NCI-H1092 (cell line): ENCODE results near the gene OSBPL2.
A peak's percentile ranks its signal among the peaks of the same experiment; 100 is the strongest.

Experiments
- DNase-seq: peaks from one replicate; lab custom pipeline; 2025; lab: John Stamatoyannopoulos, UW

The OSBPL2 gene

DNA sequence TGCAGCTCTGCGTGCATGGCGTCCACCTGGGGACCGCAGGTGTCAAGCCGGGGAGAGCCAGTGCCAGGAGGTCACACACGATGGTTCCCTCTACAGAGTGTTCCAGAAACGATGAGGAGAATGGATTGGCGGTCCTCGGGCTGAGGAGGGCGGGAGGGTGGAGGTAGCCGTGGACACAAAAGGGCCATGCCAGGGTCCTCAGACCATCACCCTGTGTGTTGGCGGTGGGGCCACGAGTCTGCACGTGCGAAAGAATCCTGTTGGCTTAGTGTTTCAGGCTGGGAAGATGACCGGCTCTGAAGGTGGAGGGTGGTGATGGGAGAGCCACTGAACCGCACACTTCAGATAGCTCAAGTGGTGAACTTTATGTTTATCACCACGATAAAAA lies 31.9 kb upstream of the OSBPL2 start:
- DNase-seq: no peak

DNA sequence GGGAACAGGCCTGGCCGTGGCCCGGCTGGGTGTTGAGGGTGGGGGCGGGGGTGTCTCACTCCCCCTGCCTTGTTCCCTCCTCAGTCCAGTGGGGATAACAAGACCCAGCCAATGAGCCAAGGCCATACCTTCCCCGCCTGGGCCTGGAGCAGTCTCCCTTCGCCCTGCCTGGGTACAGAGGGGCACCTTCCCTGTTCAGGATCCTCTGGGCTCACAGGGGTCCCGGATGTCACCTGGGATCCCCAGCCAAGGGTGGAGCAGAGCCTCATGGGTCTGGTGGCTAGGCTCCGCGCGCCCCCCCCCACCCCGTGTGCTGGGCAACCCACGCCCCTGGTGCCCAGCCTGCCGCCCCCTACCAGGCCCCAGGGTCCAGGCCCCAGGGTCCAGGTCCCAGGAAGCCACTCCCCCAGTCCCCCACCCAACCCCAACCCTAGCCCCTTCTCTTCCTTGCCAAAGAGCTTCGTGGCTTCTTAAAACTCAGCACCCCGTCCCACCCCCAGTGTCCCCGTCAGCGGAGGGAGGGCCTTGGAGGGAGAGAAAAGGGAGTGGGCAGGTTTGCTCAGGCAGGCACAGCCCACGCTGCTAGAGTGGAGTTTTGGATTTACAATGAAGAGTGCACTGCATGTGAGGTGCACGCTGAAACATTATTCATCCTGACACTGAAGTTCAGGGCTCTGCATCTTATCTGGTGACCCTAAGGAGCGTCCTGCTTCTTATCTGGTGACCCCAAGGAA lies 30.1 kb upstream of the OSBPL2 start:
- no peak for DNase-seq

DNA sequence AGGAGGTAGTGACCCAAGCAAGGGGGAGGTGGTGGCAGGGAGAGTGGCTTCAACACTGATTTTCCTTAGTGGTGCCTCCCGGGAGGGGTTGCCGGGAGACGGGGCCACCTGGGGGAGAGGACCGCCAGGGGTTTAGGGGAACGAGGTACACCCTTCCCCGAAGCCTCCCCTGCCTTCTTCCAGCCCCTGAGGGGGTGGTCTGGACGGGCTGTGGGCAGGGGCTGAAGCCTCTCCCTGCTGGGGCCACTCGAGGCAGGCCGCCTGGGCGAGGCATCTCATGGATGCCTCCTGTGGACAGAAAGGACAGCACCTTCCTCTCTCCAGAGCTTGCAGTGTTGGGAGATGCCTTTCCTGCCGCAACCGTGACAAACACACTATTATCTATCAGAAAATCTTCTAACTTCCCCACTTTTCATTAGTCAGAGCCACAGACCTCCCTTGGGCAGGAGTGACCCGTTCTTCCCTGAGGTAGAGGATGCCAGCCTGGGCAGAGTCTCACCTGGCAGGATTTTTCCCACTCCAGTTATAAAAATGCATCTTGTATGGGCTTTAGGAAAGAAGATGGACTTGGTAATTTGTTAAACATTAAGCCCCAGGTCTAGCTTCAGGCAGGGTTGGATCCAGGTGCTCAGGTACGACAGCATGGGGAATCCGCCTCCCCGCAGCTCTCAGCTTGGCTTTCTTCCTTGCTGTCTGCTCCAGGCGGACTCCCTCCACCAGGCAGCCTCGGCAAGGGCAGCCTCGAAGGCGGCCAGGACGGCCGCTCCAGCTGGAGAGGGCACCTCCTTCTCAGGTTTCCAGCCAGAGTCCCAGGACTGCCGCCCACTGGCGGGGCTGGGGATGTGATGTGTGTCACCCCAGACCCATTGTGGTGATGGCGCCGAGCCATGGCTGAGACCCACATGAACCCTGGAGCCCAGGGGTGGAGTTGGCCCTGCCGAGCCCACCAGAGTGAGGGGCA lies 29.2 kb upstream of the OSBPL2 start:
- DNase-seq: no peak

DNA sequence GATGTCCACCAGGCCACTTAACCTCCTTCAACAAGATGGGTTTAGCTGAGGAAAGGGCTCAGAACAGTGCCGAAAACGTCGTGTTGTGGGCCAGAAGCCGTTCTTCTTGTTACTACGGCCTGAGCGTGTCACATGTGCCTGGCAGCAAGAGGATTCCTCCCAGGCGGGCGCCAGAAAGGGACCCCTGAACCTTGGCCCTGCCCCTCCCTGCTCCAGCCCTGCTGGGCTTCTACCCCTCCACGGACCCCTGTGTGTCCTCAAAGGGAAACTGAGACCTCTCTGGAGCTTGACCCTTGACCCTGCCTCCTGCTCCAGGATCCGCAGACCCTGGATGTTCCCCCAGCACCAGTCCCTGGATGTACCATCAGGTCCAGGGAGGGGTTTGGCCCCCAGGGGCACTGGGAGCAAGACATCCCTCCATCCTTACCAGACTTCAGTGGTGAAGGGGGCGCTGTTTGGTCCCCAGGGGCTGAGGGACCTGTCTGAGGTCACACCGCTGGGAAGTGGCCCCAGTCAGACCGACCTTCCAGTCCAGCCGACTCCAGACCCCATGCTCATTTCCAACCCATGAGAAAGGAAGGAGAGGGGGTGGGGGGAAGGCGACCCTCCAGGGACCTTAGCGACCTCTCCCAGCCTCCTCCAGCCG lies 28.3 kb upstream of the OSBPL2 start:
- no peak for DNase-seq

DNA sequence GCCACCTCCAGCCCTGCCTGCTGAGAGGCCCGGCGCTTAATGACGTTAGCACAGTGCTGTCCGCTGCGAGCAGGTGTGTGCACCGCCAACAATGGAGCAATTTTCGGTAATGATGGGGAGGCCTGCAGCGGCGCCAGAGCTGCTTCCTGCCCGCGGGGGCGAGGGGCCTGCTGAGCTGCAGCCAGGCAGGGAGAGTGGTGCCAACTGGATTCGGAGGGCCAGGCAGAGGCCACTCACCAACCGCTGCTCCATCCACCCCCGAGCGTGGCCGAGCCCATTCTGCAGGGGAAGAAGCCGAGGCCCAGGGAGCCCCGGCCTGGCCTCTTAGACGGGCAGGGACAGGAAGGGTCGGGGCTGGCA lies 27.8 kb upstream of the OSBPL2 start:
- peak; percentile 82 for DNase-seq

DNA sequence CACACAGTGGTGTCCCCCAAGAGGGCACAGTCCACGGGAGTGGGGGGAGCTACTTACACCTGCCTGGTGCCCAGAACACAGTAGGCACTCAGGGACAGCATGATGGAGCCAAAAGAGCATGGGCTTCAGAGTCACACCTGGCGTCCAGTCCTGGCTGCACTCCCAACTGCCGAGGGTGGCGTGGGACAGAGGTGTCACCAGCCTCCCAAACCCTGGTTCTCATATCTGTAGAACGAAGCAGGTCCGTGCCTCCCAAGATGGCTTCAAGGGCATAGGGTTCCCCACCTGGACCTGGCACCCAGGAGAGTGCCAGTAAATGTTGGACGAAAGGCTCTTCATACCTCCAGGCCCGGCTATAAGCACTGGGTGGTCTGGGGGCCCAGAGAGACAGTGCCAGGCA lies 27.1 kb upstream of the OSBPL2 start:
- DNase-seq: no peak

DNA sequence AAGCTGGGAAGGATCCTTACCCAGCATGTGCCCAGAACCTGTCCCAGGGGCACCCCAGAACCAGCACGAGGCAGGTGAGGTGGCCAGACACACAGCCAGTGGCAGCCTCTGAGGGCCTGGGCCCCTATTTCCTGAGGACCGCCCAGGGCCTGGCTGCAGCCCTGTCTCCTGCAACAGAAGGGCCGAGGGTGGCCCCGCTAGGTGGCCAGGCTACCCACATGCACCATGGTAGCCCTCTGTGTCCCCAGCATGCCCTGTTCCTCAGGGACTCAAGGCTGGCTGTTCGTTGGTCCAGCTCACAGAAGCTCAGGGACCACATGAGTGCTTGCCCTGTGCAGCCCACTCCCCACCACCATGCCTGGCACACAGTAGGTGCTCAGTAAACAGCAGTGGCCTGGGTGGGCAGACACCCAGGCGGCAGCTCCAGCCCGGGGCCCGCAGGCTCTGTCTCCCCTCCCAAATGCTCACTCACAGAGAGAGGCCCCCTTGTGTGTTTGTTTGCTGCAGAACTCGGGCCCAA lies 26.5 kb upstream of the OSBPL2 start:
- DNase-seq: no peak

DNA sequence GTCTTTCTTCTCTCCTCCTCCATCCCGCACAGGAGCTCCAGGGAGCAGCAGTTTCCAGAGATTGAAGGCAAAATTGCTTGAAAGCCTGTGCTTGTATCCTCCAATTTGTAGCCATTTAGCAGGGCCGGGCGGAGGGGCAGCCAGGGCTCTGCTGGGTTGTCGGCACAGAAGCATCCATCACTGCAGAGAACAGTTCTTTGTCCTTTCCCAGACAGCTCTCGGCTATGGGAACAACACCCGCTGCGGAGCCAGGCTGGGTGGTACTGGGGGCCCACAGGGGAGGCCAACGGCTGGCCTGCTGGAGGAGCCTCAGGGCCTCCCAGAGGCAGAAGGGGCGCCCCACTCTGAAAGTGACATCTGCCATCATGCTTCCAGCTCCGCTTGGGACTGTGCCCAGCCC lies 26.0 kb upstream of the OSBPL2 start:
- DNase-seq: no peak

DNA sequence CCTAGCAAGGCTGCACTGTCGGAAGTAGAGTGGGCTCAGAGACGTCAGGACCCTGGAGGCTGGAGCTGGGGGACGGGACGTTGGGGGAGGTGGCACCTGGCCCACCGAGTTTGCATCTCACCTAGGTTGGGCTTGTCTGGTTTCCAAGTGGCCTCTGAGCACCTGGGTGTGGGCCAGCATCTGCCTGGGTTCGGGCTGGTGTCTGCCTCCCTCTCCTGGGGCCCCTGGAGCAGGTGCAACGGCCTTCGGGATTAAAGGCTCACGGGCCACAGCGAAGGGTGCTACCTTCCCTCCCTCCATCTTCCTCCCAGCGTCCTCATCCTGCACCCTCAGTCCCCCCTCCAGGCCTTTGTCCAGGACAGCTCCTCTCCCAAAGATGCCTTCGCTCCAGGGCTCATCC lies 24.3 kb upstream of the OSBPL2 start:
- no peak for DNase-seq

DNA sequence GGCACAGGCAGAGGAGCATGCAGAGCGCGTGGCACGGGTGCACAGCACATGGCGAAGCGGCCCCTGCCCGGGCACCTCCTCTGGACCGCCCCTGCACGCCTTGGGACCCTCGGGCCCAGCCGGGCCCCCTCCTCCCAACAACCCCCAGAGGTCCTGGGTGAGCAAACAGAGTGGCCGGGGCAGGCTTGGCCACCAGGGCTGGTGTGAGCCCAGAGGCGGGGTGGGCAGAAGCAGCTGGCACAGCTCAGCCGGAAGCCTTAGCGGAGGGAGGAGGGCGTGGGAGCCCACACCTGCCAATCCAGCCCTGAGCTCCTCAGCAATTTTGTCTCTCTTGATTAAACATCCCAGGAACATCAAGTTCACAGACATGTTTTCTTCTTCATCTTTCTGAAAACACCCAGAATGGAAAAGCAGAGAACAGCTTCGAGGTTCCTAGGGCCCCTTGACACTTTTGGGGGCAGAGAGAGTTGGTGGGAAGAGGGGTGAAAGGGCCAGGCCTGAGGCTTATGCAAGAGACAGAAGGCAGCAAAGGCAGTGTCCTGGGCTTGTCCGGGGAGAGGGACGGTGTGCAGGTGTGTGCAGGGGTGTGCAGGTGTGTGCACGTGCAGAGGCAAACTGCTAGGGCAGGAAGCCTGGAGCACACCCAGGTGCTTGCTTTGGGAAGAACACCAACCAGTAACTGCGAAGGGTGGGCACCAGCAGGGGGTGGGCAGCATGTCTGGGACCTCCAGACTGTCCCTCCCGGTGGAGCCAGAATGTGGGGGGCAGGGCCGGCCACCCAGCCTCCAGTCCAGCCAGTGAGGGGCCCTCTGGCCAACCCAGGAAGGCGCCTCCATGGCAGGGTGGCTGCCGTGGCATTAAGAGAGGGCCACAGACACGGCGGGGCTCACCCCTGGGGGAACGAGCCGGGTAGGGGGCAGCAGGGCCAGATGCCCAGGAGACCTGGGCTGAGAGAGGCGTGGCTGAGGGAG lies 23.0 kb upstream of the OSBPL2 start:
- DNase-seq: no peak

DNA sequence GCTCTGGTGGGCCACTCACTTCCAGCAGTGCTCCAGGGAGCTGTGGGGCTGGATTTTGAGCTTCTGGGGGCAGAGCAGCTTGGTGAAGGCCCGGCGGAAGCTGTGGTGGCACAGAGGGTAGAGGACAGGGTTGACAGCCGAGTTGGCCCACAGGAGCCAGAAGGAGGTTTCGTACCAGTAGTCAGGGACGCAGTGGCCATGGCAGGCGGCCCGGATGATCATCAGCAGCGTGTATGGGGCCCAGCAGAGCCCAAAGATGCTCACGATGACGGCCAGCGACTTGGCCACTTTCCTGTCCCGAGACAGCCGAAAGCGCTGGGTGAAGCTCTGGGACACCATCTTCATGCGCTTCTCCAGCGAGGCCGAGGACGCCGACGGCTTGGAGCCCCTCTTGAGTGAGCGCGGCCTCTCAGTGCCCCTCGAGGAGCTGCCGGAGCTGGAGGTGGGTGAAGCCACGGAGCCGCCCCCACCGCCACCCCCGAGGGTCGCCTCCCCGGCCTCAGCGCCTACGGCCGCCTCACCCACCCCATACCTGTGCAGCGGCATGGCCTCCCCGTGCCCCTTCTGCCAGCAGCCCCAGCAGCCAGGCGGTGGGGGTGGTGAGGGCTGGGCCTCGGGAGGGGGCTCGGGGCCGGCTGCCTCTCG lies 22.2 kb upstream of the OSBPL2 start:
- DNase-seq: no peak

DNA sequence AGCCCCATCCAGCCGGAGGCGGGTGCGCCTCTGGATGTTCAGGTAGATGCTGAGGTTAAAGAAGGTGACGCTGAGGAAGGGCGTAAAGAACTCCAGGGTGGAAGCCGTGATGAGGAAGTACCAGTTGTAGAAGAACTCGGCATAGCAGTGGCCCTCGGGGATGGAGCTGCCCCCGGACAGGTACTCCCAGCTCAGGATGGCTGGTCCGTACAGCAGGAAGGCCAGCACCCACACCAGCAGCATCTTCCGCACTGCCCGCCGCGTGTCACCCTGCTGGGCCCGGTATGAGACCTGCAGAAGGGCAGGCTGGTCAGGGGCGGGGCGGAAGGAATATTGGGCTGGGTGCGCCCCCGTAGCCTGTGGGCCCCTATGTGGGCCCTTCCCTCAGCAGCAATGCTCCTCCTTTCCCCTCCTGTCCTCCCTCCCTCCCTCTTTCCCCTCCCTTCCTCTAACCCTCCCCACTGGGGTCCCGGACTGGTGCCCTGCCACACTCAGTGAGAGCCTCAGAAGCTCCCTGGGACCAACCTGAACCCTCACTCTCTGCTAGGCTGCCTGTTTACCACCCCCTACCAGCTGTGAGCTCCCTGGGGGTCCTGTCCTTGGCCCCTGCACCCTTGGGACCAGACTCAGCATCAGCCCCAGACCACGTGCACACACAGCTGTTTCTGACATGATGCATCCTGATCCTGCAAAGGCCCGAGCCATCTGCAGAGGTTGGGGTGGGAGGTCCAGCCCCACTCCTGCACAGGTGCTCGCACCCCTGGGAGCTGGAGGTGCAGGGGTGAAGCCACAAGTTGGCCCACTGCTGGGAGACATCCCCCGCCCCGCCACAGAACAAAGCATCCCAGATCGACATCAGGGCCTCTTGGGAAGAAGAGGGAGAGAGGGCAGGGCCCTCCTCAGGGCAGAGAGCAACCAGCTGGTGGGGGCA lies 21.4 kb upstream of the OSBPL2 start:
- no peak for DNase-seq

DNA sequence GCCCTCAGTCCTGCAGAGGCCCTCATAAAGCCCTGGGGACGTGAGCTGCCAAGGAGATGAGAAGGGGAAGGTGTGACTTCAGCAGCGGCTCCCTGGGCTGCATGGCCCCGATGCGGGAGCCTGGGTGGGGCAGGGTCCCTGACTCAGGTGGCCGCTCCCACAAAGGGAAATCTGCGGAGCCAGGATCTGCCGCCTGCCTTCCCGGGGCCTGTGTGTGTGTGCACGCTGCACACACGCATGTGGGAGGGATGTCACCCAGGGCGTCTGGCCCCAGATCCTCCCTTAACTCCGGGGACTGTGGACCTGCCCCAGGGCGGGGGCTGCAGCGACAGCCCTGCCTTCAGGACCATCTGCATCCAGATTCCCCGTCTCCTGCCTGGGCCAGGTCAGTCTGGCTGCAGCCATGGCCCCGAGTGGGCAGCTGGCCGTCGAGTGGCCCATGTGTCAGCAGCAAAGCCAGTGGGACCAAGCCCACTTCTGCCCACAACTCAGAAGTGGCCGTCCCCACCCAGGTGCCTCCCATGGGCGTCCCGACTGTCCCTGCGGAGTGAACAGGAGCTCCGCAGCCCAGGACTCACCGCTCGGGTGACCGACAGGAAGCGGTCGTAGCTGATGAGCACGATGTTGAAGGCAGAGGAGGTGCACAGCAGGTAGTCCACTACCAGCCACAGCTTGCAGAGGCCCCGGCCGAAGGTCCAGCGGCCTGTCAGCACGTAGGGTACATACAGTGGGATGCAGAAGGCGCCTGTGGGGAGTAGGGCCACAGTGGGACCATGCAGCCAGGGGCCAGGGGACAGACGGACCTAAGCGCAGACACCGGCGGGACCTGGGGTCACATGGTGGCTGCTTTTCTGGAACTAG lies 20.2 kb upstream of the OSBPL2 start:
- DNase-seq: no peak

DNA sequence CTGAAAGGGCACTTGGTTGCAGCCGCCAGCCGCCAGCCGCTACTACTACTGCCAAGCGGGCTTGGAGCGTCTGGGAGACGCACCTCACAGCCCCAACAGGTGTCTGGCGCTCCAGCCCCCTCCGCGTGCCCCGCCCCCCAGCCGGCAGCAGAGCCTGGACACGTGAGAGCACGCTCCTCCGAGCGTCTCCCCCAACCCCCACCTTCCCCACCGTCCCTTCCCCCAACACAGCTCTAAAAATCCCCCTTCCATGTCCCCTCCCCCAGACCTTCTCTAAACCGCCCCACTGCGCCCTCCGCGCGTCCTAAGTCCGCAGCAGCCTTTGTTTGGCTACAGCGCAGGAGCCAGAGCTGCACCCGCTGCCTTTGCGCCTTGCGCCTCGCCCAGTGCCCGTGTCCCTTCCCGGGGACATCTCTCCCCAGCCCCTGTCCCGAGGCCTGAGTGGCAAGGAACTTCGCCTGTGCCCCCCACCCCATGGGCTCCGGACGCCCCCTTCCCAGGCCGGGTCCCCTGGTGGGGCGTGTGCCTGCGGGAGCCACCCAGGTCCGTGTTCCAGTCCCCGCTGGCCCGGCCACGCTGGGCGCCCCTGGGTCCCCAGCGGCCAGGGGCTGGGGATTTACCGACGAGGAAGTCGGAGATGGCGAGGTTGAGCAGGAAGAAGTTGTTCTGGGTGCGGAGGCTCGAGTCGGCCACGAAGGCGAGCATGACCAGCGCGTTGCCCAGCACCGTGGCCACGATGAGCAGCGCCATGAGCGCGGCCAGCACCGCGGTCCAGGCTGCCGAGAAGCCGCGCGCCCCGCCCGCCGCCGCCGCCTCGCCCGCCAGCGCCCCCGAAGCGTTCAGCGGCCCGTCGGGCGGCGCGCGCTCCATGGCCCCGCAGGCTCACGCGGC lies 19.0 kb upstream of the OSBPL2 start:
- DNase-seq: no peak

DNA sequence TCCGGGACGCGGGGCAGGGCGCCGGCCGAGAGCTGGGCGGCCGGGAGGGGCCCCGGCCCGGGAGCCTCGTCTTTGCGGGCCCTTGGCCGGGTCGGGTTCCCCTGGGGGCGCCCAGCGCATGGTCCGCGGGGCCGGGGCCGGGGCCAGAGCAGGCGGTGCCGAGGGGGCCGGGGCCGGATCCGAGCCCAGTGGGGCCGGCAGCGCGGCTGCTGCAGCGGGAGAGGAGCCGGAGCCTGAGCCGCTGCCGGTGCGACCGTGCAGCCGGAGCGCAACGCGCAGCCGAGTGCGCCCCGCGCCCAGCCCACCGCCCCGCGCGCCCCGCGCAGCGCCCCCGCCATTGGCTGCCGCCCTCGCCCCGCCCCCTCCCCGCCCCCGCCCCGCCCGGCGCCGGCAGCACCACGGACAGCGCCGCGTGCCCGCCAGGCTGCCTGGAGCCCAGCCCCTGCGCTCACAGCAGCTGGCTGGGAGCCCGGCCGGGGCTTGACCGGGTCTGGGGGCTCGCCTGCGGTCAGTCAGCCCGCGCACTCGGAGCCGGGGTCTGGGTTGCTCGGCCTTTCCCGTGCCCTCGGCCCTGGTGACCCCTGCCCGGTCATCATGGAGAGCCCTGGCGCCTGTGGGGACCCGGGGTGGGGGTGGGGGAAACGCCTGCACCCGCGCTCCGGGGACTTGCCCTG lies 18.2 kb upstream of the OSBPL2 start, which contains the start of gene HRH3:
Gene HRH3 (minus strand): TSS at position 287 of the 674 bp plus-strand sequence. CDS start 308 bp downstream, outside the sequence.
- no peak for DNase-seq

DNA sequence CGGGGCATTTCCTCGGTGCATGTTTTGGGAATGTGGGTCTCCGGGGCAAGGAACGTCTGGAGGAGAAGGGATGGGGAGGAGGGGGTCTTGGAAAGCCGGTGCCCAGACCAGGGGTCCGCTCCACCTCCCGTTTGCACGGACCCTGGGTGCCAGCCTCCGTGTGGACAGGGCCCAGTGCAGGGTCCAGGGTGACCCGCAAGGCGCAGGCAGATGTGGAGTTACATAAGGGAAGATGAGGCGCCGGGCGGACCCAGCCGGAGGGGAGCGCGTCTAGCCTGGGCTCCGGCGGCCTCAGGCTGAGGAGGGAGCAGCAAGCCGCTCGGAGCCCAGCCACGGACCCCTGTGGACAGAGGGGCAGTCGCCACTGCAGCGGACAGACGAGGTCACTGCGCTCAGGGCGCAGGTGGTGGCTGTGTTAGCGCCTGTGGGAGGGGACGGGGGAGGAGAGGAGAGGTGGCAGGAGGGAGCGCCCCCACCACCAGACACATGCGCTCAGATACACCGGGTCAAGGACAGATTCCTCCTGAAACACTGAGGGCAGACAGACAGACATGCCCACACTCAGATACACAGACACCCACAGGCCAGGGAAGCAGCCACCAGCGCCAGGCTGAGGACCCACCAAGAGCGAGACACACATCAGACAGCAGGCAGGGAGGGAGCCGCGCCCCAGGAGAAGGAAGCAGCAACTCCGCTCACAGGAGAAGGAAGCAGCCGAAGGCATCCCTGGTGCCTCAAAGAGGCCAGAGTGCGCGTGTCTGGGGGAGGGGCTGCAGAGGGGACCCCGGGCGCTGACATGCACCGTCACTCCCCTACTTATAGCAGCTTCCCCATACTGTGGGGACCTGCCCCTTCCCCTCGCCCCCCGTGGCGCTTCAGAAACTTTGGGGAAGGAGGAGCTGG lies 17.4 kb upstream of the OSBPL2 start:
- no peak for DNase-seq
